GM12878 (cell line): ENCODE results near the gene AKT1. TPM values are rescaled to one million over a fixed set of nuclear protein-coding genes. Genes with fewer than 3 reads are reported as not detected.

Experiments
- BHLHE40 ChIP-seq, 2 experiments: fragments of 450-650 bp in 1 of 2; IDR thresholded peaks; 2 replicates each; pipeline ENCODE4 v1.6.1; 2011 to 2017; ENCODE audit warnings: low read depth in 2 of 2, borderline replicate concordance in 1 of 2, improper control_type of control experiment in 1 of 2, low read length in 1 of 2, mild to moderate bottlenecking in 1 of 2
- CREB1 ChIP-seq: IDR thresholded peaks from 2 replicates; pipeline ENCODE4 v1.6.1; 2012; ENCODE audit warnings: low read depth, mild to moderate bottlenecking, inconsistent platforms
- CREM ChIP-seq: IDR thresholded peaks from 2 replicates; pipeline ENCODE4 v1.6.1; 2014; ENCODE audit warnings: antibody characterized with exemption, low read depth
- ELK1 ChIP-seq: IDR thresholded peaks from 2 replicates; pipeline ENCODE4 v1.6.1; 2012; ENCODE audit warnings: low read depth, low read length, improper control_type of control experiment
- FOS ChIP-seq: IDR thresholded peaks from 3 replicates; pipeline ENCODE4 v1.6.1; 2011; ENCODE audit warnings: borderline replicate concordance; ENCODE audit not compliant: insufficient read length; ENCODE audit errors: extremely low read depth
- GABPA ChIP-seq: IDR thresholded peaks from 2 replicates; pipeline ENCODE4 v1.6.1; 2014; ENCODE audit warnings: antibody characterized with exemption, low read depth, mild to moderate bottlenecking, inconsistent platforms
- GATAD2B ChIP-seq: fragments of 450-650 bp; conservative IDR thresholded peaks from 2 replicates; pipeline ENCODE4 v1.6.1; 2017; ENCODE audit warnings: low read depth, mild to moderate bottlenecking, moderate library complexity
- IRF3 ChIP-seq: fragments of 450-650 bp; IDR thresholded peaks from 2 replicates; pipeline ENCODE4 v1.6.1; 2014; ENCODE audit warnings: mild to moderate bottlenecking
- JUND ChIP-seq: IDR thresholded peaks from 2 replicates; pipeline ENCODE4 v1.6.1; 2012; ENCODE audit warnings: low read depth, mild to moderate bottlenecking, low read length, improper control_type of control experiment, moderate library complexity
- NRF1 ChIP-seq: conservative IDR thresholded peaks from 2 replicates; pipeline ENCODE4 v1.6.1; 2011; ENCODE audit warnings: mild to moderate bottlenecking, low read depth, low read length, improper control_type of control experiment
- RAD21 ChIP-seq: IDR thresholded peaks from 2 replicates; pipeline ENCODE4 v1.6.1; 2011; ENCODE audit warnings: mild to moderate bottlenecking, low read depth, low read length, moderate library complexity; ENCODE audit not compliant: insufficient read depth
- RAD51 ChIP-seq: fragments of 450-650 bp; IDR thresholded peaks from 2 replicates; pipeline ENCODE4 v1.6.1; 2016; ENCODE audit warnings: moderate library complexity, mild to moderate bottlenecking, inconsistent platforms
- SIN3A ChIP-seq: IDR thresholded peaks from 2 replicates; pipeline ENCODE4 v1.6.1; 2012; ENCODE audit warnings: low read depth, low read length, improper control_type of control experiment
- SMAD5 ChIP-seq: IDR thresholded peaks from 2 replicates; pipeline ENCODE4 v1.6.1; 2016; ENCODE audit warnings: antibody characterized with exemption, low read depth
- SRF ChIP-seq, 2 experiments: IDR thresholded peaks; 2 replicates each; pipeline ENCODE4 v1.6.1; 2011; ENCODE audit warnings: low read depth in 2 of 2, low read length in 2 of 2, mild to moderate bottlenecking in 1 of 2, moderate library complexity in 1 of 2
- SUZ12 ChIP-seq: fragments of 200-600 bp; sonication (generic); IDR thresholded peaks from one replicate; pipeline ENCODE4 v1.6.1; 2018; ENCODE audit warnings: antibody characterized with exemption, mild to moderate bottlenecking; ENCODE audit not compliant: unreplicated experiment
- ZBTB40 ChIP-seq: fragments of 450-650 bp; IDR thresholded peaks from 2 replicates; pipeline ENCODE4 v1.6.1; 2016; ENCODE audit warnings: mild to moderate bottlenecking, moderate library complexity, borderline replicate concordance
- ZNF384 ChIP-seq: IDR thresholded peaks from 2 replicates; pipeline ENCODE4 v1.6.1; 2012; ENCODE audit warnings: low read depth, mild to moderate bottlenecking, low read length, improper control_type of control experiment, borderline replicate concordance
- polyA plus RNA-seq, 11 experiments: library from polyadenylated mRNA; depleted of rRNA in 4 of 11; unstranded in 6 of 11; stranded (reverse) in 5 of 11; fragments of >200 nt; fragmentation: Nextera tagmentation in 4 of 11; fragmentation: Illumina TruSeq in 1 of 11; extraction: Ambion mirVana in 4 of 11; extraction: Trizol in 1 of 11; gene quantifications; 1 replicate in 1 of 11; 2 replicates in 10 of 11; pipeline versions ENCODE4 v1.2.1 to v1.2.3, GENCODE V29; 2011 to 2016; ENCODE audit warnings: inconsistent platforms in 2 of 11, missing spikeins in 2 of 11, low read depth in 1 of 11
- total RNA-seq, 4 experiments: library from RNA; depleted of rRNA in 3 of 4; stranded (reverse); fragments of >200 nt in 3 of 4; fragmentation: Illumina TruSeq in 1 of 4; extraction: Trizol in 1 of 4; gene quantifications; 2 replicates each; pipeline versions ENCODE4 v1.2.1 to v1.2.3, GENCODE V29; 2013 to 2021

Gene AKT1
- total and polyA plus RNA-seq, 10 of the 15 experiments (the other 5 are each of a cell fraction or from before 2014, with no cell fraction given): 0.63 to 110 (median 58.9) TPM

GRCh38 chr14:104808456-104808855, 12.9 kb upstream of the AKT1 start (continued):
- no peak for TF ChIP-seq ZBTB40
- no peak for TF ChIP-seq FOS
- no peak for TF ChIP-seq SMAD5
- TF ChIP-seq IRF3: no peak
- TF ChIP-seq GATAD2B: no peak
- TF ChIP-seq ELK1: no peak
- TF ChIP-seq CREM: no peak
- no peak for TF ChIP-seq CREB1
- no peak for TF ChIP-seq SUZ12
- no peak for TF ChIP-seq SRF (IDR thresholded peaks at IDR 0.05; ENCODE audit: low read depth in 2 of 2, low read length in 2 of 2)
- TF ChIP-seq NRF1: no peak
- TF ChIP-seq BHLHE40 (IDR thresholded peaks at IDR 0.05; ENCODE audit: borderline replicate concordance in 1 of 2, low read depth in 2 of 2, low read length in 1 of 2): no peak
- no peak for TF ChIP-seq JUND
- TF ChIP-seq RAD21: no peak
- TF ChIP-seq RAD51: no peak
- TF ChIP-seq GABPA: no peak
- TF ChIP-seq SIN3A: no peak
- no peak for TF ChIP-seq ZNF384
